Measurements from ENCODE around the gene SIKE1.

DNA sequence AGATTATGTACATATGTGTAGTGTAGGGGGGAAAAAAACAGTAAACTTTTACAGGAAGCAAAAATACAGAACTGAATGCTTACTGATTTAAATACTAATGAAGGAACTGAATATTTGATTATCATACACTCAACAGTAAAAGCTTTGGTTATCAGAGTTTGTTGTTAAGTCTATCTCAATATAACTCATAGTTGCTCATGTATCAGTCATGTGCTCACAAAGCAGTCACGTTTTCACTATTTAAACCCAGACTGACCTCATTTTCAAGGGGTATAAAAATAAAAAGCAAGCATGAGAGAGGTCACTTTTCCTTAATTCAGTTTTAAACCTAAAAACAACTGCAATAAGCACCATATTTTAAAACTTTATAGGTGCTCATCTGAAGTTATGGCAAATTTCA lies 57.0 kb downstream of the SIKE1 start:
- TF ChIP-seq TARDBP (IDR thresholded peaks at IDR 0.05) (no peak), SUZ12 (IDR thresholded peaks at IDR 0.05) (no peak)
